Hematopoietic multipotent progenitor cell treated with erythropoietin and hydrocortisone succinate and interleukin-3 and kit ligand, for 17 days (in vitro differentiated cells): ENCODE measurements around the gene PRKCG.

Experiments
- DNase-seq: peaks from one replicate; pipeline ENCODE4 v3.0.0-alpha.2; 2015; ENCODE audit warnings: low spot score

PRKCG gene

DNA sequence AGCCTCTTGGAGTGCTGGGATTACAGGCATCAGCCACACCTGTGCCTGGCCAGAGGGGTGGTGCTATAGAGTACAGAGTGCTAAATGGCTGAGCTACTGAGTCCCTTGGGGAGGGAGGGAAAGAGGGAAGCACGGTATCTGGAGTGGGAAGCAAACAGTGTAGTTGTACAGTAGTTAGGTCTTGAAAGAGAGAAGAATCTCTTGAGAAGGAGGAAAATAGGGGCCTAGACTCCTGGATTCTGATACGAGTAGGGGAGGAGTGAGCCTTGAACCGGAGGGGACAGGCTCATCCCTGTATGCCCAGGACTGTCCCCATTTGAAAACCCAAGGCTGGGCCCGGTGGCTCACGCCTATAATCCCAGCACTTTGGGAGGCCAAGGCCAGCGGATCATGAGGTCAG, 9.2 kb upstream of the PRKCG start:
- no peak for DNase-seq

DNA sequence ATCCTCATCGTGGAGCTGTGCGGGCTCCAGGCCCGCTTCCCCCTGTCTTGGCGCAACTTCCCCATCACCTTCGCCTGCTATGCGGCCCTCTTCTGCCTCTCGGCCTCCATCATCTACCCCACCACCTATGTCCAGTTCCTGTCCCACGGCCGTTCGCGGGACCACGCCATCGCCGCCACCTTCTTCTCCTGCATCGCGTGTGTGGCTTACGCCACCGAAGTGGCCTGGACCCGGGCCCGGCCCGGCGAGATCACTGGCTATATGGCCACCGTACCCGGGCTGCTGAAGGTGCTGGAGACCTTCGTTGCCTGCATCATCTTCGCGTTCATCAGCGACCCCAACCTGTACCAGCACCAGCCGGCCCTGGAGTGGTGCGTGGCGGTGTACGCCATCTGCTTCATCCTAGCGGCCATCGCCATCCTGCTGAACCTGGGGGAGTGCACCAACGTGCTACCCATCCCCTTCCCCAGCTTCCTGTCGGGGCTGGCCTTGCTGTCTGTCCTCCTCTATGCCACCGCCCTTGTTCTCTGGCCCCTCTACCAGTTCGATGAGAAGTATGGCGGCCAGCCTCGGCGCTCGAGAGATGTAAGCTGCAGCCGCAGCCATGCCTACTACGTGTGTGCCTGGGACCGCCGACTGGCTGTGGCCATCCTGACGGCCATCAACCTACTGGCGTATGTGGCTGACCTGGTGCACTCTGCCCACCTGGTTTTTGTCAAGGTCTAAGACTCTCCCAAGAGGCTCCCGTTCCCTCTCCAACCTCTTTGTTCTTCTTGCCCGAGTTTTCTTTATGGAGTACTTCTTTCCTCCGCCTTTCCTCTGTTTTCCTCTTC, 8.0 kb upstream of the PRKCG start:
- DNase-seq: no peak

DNA sequence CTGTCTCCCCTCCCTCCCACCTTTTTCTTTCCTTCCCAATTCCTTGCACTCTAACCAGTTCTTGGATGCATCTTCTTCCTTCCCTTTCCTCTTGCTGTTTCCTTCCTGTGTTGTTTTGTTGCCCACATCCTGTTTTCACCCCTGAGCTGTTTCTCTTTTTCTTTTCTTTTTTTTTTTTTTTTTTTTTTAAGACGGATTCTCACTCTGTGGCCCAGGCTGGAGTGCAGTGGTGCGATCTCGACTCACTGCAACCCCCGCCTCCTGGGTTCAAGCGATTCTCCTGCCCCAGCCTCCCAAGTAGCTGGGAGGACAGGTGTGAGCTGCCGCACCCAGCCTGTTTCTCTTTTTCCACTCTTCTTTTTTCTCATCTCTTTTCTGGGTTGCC, 7.4 kb upstream of the PRKCG start:
- DNase-seq: no peak

DNA sequence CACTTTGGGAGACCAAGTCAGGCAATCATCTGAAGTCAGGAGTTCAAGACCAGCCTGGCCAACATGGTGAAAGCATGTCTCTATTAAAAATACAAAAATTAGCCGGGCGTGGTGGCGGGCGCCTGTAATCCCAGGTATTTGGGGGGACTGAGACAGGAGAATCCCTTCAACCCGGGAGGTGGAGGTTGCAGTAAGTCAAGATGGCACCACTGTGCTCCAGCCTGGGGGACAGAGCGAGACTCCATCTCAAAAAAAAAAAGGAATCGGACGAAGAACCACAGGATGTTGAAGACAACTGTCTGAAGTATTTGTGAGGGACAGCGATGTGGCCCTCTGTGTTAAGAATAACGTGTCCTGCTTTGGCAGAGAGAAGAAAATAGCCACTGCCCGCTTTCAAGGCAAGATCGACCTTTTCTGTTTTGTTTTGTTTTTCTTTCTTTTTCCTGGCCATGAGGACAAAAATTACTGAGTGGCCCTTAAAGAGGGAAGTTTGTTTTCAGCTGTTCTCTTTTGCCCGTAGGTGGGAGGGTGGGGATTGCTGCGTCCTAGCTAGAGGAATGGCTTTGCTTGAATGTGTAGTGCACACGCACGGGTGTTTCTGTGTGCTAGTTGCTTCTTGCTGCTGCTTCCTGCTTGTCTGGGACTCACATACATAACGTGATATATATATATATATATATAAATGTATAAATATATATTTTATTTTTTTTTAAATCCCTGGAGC, 6.2 kb upstream of the PRKCG start:
- DNase-seq: no peak

DNA sequence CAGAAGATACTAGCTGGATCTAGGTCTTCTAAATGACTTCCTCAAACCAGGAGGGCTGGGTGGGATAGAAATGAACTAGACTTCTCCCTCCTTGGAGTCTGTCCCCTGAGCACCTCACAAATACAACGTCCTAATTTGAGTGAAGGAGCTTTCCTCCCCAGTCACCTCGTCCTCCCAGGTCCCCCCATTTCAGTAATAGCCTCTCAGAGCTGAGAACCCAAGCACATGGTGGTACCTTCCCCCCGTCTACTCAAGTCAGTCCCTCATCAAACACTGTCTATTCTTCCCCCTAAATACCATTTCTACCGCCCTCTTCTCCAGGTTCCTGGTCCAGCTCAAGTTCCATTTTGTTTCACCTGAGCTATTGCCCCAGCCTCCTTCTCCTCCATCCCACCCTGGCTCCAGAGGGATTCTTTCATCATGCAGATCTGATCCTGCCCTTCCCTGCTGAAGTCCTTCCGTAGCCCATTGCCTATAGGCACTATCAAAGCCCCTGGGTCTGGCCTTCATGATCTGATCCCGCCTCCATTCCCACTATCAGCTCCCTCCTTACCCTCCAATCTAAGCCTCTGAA, 5.3 kb upstream of the PRKCG start:
- DNase-seq: no peak

DNA sequence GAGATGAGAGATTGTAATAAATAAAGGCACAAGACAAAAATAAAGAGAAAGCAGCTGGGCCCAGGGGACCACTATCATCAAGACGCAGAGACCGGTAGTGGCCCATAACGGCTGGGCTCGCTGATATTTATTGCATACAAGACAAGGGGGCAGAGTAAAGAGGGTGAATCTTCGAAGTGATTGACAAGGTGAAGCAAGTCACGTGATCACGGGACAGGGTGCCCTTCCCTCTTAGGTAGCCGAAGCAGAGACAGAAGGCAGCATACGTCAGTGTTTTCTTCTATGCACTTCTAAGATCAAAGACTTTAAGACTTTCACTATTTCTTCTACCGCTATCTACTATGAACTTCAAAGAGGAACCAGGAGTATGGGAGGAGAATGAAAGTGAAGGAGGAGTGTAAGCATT, 4.6 kb upstream of the PRKCG start:
- no peak for DNase-seq

DNA sequence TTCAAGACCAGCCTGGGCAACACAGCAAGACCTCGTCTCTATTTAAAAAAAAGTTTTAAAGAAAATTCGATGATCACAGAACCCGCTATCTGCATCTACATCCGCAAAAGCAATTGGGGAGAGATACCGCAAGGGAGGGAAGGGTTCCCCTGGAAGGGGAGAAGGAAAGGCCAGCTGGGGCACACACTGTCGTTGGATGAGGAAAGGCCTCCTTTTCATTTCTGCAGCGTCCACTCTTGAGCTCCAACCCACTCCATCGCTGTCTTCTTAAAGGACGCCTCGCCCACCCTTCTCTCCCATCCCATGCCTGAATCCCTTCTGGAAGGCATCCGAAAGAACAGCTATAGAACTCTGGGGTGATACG, 3.2 kb upstream of the PRKCG start:
- DNase-seq: no peak

DNA sequence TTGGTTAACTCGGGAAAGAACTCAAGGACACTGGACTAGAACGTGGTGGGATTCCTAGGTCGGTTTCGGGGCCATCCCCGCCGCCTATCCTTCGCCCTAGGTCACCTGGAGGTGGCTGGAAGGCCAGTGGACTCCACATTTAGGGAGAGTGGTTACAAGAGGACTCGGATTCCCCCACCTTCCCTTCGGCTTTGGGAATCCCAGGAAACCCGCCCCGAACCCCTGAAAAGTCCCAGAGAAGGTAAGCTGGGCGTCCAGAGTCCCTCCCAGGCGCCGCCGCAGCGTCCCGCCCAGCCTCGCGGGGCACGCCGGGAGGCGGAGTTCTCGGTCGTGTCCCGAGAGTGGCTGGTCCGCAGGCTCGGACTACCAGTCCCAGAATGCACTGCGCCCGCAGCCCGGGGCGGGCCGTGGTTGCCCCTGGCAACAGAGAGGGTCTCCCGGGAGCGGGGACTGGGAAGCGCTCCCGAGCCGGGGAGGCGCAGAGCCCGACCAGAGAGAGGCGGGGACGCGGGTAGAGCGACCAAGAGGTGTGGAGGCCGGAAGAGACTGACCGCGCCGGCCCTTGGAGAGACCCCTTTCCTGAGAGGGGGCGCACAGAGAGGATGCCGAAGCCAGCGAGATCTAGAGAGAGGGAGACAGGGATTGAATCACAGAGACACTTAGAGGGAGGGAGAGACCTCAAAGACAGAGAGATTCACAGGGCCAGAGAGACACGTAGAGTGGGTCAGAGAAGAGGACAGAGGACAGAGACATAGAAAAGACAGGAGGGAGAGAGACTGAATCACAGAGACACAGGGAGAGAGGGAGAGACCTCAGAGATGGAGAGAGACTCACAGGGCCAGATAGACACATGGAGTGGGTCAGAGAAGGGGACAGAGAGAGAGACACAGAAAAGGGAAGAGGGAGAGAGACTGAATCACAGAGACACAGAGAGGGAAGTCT, 2.6 kb upstream of the PRKCG start:
- DNase-seq: no peak

DNA sequence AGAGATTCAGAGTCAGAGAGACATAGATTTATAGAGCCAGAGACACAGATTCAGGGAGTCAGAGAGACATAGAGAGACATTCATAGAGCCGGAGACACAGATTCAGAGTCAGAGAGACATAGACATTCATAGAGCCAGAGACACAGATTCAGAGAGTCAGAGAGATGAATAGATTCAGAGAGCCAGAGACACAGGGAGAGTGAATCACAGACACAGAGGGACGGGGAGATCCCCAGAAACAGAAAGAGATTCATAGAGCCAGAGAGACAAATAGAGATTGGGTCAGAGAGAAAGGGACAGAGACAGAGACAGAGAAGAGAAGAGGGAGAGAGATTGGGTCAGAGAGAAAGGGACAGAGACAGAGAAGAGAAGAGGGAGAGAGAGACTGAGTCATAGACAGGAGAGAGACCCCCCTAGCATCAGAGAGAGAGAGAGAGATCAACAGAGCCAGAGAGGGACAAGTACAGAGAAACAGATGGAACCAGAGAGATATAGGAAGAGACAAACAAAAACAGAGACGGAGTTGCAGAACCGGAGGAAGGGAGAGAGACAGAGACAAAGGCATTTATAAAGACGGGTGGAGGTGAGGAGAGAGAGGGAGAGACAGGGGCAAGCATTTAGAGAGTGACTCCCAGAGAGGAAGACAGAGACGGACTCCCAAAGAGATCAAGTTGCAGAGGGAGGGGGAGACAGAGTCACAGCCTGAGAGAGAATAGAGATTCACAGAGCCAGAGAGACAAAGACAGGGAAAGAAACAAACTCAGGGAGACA, 1.1 kb upstream of the PRKCG start:
- no peak for DNase-seq

DNA sequence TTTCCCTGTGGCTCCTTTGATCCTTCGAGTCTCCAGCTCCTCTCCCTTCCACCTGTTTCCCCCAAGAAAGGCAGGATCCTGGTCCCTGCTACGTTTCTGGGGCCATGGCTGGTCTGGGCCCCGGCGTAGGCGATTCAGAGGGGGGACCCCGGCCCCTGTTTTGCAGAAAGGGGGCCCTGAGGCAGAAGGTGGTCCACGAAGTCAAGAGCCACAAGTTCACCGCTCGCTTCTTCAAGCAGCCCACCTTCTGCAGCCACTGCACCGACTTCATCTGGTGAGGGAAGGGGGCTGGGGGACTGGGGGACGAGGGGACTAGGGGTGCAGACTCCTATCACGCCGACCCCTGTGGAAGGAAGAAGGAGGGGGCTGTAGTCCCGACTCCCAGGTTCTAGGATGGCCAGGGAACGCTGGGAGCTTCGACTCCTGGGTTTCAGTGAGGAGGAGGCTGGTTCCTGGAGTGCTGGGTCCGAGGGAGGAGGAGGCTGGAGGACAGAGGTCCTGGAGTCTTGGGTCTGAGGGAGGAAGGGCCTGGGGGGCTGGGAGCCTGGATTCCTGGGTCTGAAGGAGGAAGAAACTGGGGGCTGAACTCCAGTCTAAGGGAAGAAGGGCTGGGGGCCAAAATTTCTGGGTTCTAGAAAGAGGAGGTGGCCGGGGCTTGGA, 524 bp downstream of the PRKCG start:
- DNase-seq: no peak

DNA sequence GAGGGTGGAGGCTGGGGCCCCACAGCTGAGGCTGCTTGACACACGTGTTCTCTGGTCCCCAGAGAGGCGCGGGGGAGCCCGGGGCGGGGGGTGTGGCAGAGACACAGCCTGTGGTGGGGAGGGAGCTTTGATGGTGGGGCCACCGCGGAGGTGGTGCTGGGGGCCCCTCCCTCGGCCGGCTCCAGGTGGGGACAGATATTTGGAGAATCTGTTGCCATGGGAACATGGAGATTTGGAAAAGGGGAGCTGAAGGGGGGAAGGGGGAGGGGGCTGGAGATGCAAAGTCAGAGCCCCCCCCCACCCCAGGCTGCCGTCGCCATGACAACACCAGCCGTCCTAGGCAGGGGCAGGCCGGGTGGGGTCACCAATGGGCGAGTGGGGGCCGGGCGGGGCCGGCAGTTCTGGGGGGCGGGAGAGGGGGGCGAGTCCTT, 1.2 kb downstream of the PRKCG start:
- DNase-seq: no peak

DNA sequence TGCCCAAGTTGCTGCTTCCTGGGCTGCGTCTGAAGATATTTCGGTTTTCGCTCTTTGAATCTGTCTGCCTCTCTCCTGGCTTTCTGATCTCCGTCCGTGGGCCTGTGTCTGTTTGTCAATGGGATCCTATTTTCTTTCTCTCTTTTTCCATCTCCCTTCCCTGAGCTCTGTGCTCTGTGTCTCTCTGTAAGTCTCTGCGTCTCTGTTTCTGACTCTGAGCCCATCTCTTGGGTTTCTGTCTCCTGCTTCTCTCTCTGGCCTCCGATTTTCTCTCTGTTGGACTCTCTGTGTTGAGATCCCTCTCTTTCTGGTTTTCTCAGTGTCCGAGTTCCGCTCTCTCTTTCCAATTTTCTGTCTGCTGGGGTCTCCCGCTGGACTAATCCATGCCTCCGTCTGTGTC, 1.7 kb downstream of the PRKCG start:
- no peak for DNase-seq

DNA sequence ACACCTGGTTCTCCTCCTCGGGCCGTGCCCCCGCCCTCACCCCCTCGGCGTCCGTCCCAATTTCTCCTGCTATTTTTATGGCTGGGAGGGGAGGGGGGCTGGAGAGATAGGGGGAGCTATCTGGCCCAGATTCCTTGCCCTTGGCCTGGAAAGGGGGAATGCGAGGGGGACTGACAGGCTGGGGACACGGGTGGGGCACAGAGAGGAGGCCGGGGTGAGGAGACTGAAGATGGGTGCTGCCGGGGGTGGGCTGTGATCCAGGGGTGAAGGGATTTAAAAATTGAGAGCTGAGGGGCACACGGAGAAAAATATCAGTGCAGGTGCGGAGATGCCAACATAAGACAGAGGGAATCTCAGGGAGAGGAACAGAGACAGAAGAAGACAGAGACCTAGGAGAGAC, 2.3 kb downstream of the PRKCG start:
- DNase-seq: no peak

DNA sequence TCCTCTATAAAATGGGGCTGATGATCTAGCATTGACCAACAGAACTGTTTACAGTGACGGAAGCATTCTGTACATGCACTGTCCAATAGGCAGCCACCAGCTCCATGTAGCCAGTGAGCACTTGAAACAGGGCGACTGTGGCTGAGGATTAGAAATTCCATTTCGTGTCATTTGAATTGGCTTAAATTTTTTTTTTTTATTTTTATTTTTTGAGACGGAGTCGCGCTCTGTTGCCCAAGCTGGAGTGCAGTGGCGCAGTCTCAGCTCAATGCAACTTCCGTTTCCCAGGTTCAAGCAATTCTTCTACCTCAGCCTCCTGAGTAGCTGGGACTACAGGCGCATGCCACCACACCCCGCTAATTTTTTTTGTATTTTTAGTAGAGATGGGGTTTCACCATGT, 3.0 kb downstream of the PRKCG start:
- DNase-seq: no peak

DNA sequence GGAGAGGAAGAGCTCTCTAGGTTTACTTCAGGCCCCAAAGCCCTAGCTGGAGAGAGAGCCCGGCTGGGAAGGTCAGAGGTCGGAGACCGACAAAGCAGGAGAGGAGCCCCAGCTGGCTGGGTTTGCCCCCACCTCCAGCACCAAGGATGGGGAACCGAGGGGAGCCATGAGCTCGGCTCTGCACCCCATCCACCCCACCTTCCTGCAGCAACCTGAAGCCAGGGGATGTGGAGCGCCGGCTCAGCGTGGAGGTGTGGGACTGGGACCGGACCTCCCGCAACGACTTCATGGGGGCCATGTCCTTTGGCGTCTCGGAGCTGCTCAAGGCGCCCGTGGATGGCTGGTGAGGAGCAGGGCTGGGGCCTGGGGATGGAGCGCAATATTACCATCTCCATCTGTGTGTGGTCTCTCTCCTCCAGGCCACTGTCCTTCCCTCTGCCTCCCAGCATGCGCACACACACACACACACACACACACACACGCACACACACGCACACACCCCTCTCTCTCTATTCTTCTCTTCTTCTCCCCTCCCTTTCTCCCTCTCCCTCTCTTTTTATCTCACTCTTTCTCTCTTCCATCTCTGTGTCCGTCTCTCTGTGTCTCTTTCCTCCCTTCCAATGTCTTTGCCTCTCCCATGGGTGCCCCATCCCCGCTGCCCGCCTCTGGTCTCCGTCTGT, 10.4 kb downstream of the PRKCG start:
- no peak for DNase-seq

DNA sequence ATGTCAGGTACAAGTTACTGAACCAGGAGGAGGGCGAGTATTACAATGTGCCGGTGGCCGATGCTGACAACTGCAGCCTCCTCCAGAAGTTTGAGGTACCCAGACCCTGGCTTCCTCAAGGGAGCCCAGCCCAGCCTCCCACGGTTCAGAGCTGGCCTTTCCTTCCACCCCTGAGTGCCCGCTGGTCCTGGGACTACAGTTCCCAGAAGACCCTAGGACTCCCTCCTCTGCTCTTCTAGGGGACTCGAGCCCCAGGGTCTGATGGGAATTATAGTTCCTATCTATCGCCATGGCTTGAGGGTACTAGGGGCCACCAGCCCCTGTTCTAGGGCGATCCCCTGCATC, 11.0 kb downstream of the PRKCG start:
- no peak for DNase-seq

DNA sequence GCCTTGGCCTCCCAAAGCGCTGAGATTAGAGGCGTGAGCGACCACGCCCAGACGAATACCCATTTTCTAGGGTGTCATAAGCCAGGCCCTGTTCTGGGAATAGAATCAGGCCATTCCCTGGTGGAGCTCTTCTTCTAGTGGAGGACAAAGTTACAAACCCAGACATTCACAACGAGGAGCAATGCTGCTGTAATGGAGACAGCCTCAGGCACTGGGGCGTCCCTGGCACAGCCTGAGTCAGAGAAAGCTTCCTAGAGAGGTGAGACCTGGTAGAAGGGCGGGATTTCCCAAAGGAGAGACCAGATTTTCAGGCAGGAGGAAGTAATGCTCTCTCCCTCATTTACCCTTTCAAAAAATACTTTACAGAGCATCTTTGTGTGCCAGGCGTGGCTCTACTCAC, 12.7 kb downstream of the PRKCG start:
- DNase-seq: no peak

DNA sequence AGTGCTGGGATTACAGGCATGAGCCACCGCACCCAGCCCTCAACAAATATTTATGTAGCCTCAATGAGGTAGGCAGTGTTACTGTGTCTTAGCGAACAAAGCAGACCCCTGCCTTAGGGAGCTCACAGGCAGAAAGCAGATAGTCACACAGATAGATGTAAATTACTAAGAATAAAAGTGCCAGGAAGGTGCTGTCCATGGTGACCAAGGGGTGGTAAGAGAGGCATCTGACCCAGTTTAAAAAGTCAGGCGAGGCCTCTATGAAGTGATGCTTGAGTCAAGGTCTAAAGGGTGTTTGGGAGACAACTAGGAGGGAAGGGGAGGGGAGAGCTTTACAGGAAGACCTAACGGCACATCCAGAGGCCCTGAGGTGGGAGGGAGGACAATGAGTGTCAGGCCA, 14.7 kb downstream of the PRKCG start:
- DNase-seq: no peak

DNA sequence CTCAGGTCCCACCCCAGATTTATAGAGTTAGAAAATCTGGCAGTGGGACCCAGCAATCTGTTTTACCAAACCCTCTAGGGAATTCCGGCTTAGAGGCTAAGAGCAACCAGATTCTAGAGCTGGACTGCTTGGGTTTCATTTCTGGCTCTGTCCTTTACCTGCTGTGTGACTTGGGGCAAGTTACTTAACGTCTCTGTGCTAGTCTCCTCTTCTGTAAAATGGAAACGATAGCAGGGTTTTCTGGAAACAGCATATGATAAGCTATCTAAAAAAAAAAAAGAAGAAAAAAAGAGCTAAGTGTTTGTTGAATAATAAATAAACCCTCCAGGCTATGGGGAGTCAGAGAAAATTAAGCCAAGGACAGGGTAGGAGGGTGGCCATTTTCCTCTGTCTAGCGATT, 15.5 kb downstream of the PRKCG start:
- no peak for DNase-seq

DNA sequence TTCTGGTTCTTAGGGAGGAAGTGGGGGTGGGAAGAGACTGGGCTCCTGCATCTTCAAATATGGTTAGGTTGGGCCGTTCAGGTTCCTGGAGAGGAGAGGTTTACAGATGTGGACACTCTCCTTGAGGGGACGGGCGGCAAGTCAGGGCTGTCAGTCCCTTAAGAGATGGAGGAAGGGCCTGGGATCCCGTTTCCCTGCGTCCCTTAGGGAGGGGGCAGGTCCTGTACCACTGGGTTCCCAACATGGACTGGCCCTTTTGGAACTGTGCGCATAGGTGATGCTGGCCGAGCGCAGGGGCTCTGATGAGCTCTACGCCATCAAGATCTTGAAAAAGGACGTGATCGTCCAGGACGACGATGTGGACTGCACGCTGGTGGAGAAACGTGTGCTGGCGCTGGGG, 16.2 kb downstream of the PRKCG start:
- DNase-seq: no peak
